GM12878 (cell line): ENCODE results near the gene SFR1. TPM values are rescaled to one million over a fixed set of nuclear protein-coding genes. Genes with fewer than 3 reads are reported as not detected.

Experiments used
- ATAC-seq: fragments of 200-7000 bp; cut with Tn5 transposase; 3 replicates; pipeline ENCODE4 v1.9.1; 2020; ENCODE audit warnings: mild to moderate bottlenecking, moderate library complexity
- BruUV-seq: library from RNA; stranded (reverse); fragments of 400-500 nt; replicated peaks from 2 replicates; lab custom pipeline; 2021; lab: Mats Ljungman, UMichigan
- CTCF ChIA-PET: fragments of 300-600 bp; sonication (Branson Sonifier 250); formaldehyde crosslinking; extraction: SDS; loops from one replicate; lab custom pipeline; 2021; ENCODE audit warnings: inconsistent platforms; lab: Yijun Ruan, JAX
- POLR2A ChIA-PET: fragments of 350-600 bp; formaldehyde crosslinking; extraction: SDS; loops from one replicate; lab custom pipeline; 2021; ENCODE audit warnings: inconsistent platforms; lab: Charles Lee
- RAD21 ChIA-PET: fragments of 300-600 bp; sonication (Branson Sonifier 250); formaldehyde crosslinking; loops from one replicate; lab custom pipeline; 2023; ENCODE audit warnings: antibody characterized with exemption; ENCODE audit not compliant: unreplicated experiment; lab: Charles Lee
- SMC1A ChIA-PET: fragments of 300-600 bp; sonication (Branson Sonifier 250); formaldehyde crosslinking; loops from one replicate; lab custom pipeline; 2023; ENCODE audit not compliant: unreplicated experiment, uncharacterized antibody; lab: Charles Lee
- DNase-seq: peaks from one replicate; pipeline ENCODE4 v3.0.0-alpha.2; 2011; ENCODE audit warnings: low read depth, low spot score
- FAIRE-seq: peaks from 3 replicates; lab custom pipeline; 2011; peaks lifted over from hg19 to GRCh38; lab: Jason Lieb, UNC
- H2AFZ ChIP-seq: 2 replicates; pipeline ENCODE4 v1.6.0; 2011; ENCODE audit warnings: low read depth, low read length, control low read depth; ENCODE audit not compliant: control insufficient read depth
- H3K27ac ChIP-seq: 2 replicates; pipeline ENCODE4 v1.5.1; 2011; ENCODE audit warnings: control low read depth; ENCODE audit not compliant: control insufficient read depth, insufficient read depth
- H3K27me3 ChIP-seq, 2 experiments: replicated peaks in 1 of 2; 2 replicates each; pipeline versions ENCODE4 v1.6.0 to v1.6.1; 2011; ENCODE audit warnings: low read length in 1 of 2; ENCODE audit not compliant: control insufficient read depth in 2 of 2, insufficient read depth in 2 of 2
- H3K36me3 ChIP-seq, 2 experiments: 2 replicates each; pipeline ENCODE4 v1.5.1; 2011; ENCODE audit warnings: low read length in 1 of 2; ENCODE audit not compliant: control insufficient read depth in 2 of 2, insufficient read depth in 2 of 2
- H3K4me1 ChIP-seq: 2 replicates; pipeline ENCODE4 v1.6.1; 2011; ENCODE audit warnings: mild to moderate bottlenecking, low read length, moderate library complexity, mixed read lengths; ENCODE audit not compliant: control insufficient read depth, insufficient read depth
- H3K4me2 ChIP-seq: 2 replicates; pipeline ENCODE4 v1.6.0; 2011; ENCODE audit warnings: control low read depth; ENCODE audit not compliant: control insufficient read depth, insufficient read depth
- H3K4me3 ChIP-seq: fragments of 200-600 bp; sonication (generic); 2 replicates; pipeline ENCODE4 v1.5.1; 2016
- H3K79me2 ChIP-seq: 2 replicates; pipeline ENCODE4 v1.6.0; 2011; ENCODE audit warnings: low read length; ENCODE audit not compliant: control insufficient read depth, insufficient read depth
- H3K9ac ChIP-seq: 2 replicates; pipeline ENCODE4 v1.8.0; 2011; ENCODE audit warnings: low read length, control low read depth, mixed read lengths; ENCODE audit not compliant: control insufficient read depth, insufficient read depth
- H3K9me3 ChIP-seq: replicated peaks from 3 replicates; pipeline ENCODE4 v1.5.1; 2011; ENCODE audit warnings: mild to moderate bottlenecking, low read length; ENCODE audit not compliant: control insufficient read depth, insufficient read depth
- H4K20me1 ChIP-seq: 2 replicates; pipeline ENCODE4 v1.6.0; 2011; ENCODE audit not compliant: control insufficient read depth, insufficient read depth
- ATF3 ChIP-seq: IDR thresholded peaks from 2 replicates; pipeline ENCODE4 v1.6.1; 2011; ENCODE audit warnings: low read depth, mild to moderate bottlenecking, low read length, moderate library complexity, borderline replicate concordance; ENCODE audit errors: extremely low read depth
- BCL11A ChIP-seq: IDR thresholded peaks from 2 replicates; pipeline ENCODE4 v1.6.1; 2011; ENCODE audit warnings: low read depth, low read length
- BCL3 ChIP-seq: IDR thresholded peaks from 2 replicates; pipeline ENCODE4 v1.6.1; 2011; ENCODE audit warnings: borderline replicate concordance, low read depth, mild to moderate bottlenecking, moderate library complexity, low read length; ENCODE audit not compliant: insufficient read depth, poor library complexity, severe bottlenecking
- CBX3 ChIP-seq: fragments of 200-600 bp; sonication (generic); IDR thresholded peaks from 2 replicates; pipeline ENCODE4 v1.6.1; 2016; ENCODE audit warnings: low read depth, borderline replicate concordance
- CHD4 ChIP-seq: fragments of 200-600 bp; sonication (generic); IDR thresholded peaks from 2 replicates; pipeline ENCODE4 v1.6.1; 2016; ENCODE audit warnings: mild to moderate bottlenecking
- EGR1 ChIP-seq, 2 experiments: IDR thresholded peaks; 1 replicate in 1 of 2; 2 replicates in 1 of 2; pipeline ENCODE4 v1.6.1; 2011 to 2012; ENCODE audit warnings: low read depth in 2 of 2, low read length in 2 of 2, borderline replicate concordance in 1 of 2, mild to moderate bottlenecking in 1 of 2, moderate library complexity in 1 of 2
- HCFC1 ChIP-seq: fragments of 150-350 bp; IDR thresholded peaks from 2 replicates; pipeline ENCODE4 v1.6.1; 2014; ENCODE audit warnings: low read length
- IKZF2 ChIP-seq, 2 experiments: fragments of 450-650 bp; IDR thresholded peaks; 2 replicates each; pipeline ENCODE4 v1.6.1; 2017; ENCODE audit warnings: mild to moderate bottlenecking in 2 of 2, moderate library complexity in 2 of 2
- MEF2A ChIP-seq: IDR thresholded peaks from 2 replicates; pipeline ENCODE4 v1.6.1; 2011; ENCODE audit warnings: low read depth, mild to moderate bottlenecking, low read length, moderate library complexity; ENCODE audit not compliant: insufficient read depth
- PKNOX1 ChIP-seq: fragments of 450-650 bp; IDR thresholded peaks from 2 replicates; pipeline ENCODE4 v1.6.1; 2016; ENCODE audit warnings: mild to moderate bottlenecking
- POLR2AphosphoS5 ChIP-seq: IDR thresholded peaks from 2 replicates; pipeline ENCODE4 v1.6.1; 2011; ENCODE audit warnings: mild to moderate bottlenecking, low read length, inconsistent platforms
- SIX5 ChIP-seq: IDR thresholded peaks from 2 replicates; pipeline ENCODE4 v1.6.1; 2011; ENCODE audit warnings: mild to moderate bottlenecking, low read depth, low read length, moderate library complexity; ENCODE audit not compliant: severe bottlenecking
- SMC3 ChIP-seq: IDR thresholded peaks from 2 replicates; pipeline ENCODE4 v1.6.1; 2011; ENCODE audit warnings: low read length, improper control_type of control experiment, borderline replicate concordance
- STAT1 ChIP-seq: fragments of 450-650 bp; conservative IDR thresholded peaks from 2 replicates; pipeline ENCODE4 v1.6.1; 2014; ENCODE audit warnings: antibody characterized with exemption, mild to moderate bottlenecking
- SUZ12 ChIP-seq: fragments of 200-600 bp; sonication (generic); IDR thresholded peaks from one replicate; pipeline ENCODE4 v1.6.1; 2018; ENCODE audit warnings: antibody characterized with exemption, mild to moderate bottlenecking; ENCODE audit not compliant: unreplicated experiment
- USF1 ChIP-seq: IDR thresholded peaks from 2 replicates; pipeline ENCODE4 v1.6.1; 2011; ENCODE audit warnings: borderline replicate concordance, low read depth, mild to moderate bottlenecking, moderate library complexity, mixed read lengths, low read length; ENCODE audit not compliant: insufficient read depth; ENCODE audit errors: extremely low read length
- YBX1 ChIP-seq: fragments of 450-650 bp; IDR thresholded peaks from 2 replicates; pipeline ENCODE4 v1.6.1; 2016; ENCODE audit warnings: antibody characterized with exemption
- ZNF217 ChIP-seq: fragments of 450-650 bp; IDR thresholded peaks from 2 replicates; pipeline ENCODE4 v1.6.1; 2017; ENCODE audit warnings: antibody characterized with exemption, mild to moderate bottlenecking
- ZZZ3 ChIP-seq: IDR thresholded peaks from 2 replicates; pipeline ENCODE4 v1.6.1; 2011; ENCODE audit warnings: low read depth; ENCODE audit not compliant: control insufficient read depth, insufficient read length
- WGBS: methylation state at CpG from one replicate; pipeline ENCODE4 v1.1.6; 2016; ENCODE audit warnings: low lambda C conversion rate; ENCODE audit not compliant: insufficient replicate concordance, insufficient coverage; ENCODE audit errors: missing lambda C conversion rate; 5-methylcytosine and 5-hydroxymethylcytosine counted together
- in situ Hi-C: fragments of 300-500 bp; cut with MboI; formaldehyde crosslinking; loops from 9 replicates; pipeline ENCODE4 v1.14.3; 2018; ENCODE audit warnings: mixed read lengths
- intact Hi-C: fragments of 100-400 bp; cut with micrococcal nuclease; formaldehyde crosslinking; loops from one replicate; pipeline ENCODE4 v1.14.2; 2022; ENCODE audit not compliant: unreplicated experiment
- polyA plus RNA-seq, 11 experiments: library from polyadenylated mRNA; depleted of rRNA in 4 of 11; unstranded in 6 of 11; stranded (reverse) in 5 of 11; fragments of >200 nt; fragmentation: Nextera tagmentation in 4 of 11; fragmentation: Illumina TruSeq in 1 of 11; extraction: Ambion mirVana in 4 of 11; extraction: Trizol in 1 of 11; gene quantifications; 1 replicate in 1 of 11; 2 replicates in 10 of 11; pipeline versions ENCODE4 v1.2.1 to v1.2.3, GENCODE V29; 2011 to 2016; ENCODE audit warnings: inconsistent platforms in 2 of 11, missing spikeins in 2 of 11, low read depth in 1 of 11
- total RNA-seq, 4 experiments: library from RNA; depleted of rRNA in 3 of 4; stranded (reverse); fragments of >200 nt in 3 of 4; fragmentation: Illumina TruSeq in 1 of 4; extraction: Trizol in 1 of 4; gene quantifications; 2 replicates each; pipeline versions ENCODE4 v1.2.1 to v1.2.3, GENCODE V29; 2013 to 2021

SFR1 gene
- total and polyA plus RNA-seq, 10 of the 15 experiments (the other 5 are each of a cell fraction or from before 2014, with no cell fraction given) = 6.9 to 31.5 (median 14.9) TPM

- no peaks in the 10 kb centered on the region for H3K9me3 ChIP-seq
- intact Hi-C loops (no loop called here), in situ Hi-C loops (no loop called here)
- no peak overlapping the region for H3K4me2 ChIP-seq
- ChIA-PET SMC1A (interaction anchor here (1.0 to 2.7 kb wide), 4 partner anchors 12 to 78 kb away, joined by 3 to 19 read pairs (median 4); partner anchors contain the start of gene SFR1), POLR2A (interaction anchor here (1.2 to 1.4 kb wide), 3 partner anchors 11 to 150 kb away, joined by 3 read pairs; no protein-coding TSS in a partner anchor), RAD21 (interaction anchor here (1.2 to 2.5 kb wide), 4 partner anchors 15 to 32 kb away, joined by 3 to 9 read pairs (median 4); partner anchors contain the start of gene SFR1), CTCF (interaction anchor here (1.4 to 2.3 kb wide), 6 partner anchors 10 to 214 kb away, joined by 3 to 8 read pairs (median 5); partner anchors contain the start of gene SFR1)
- H3K4me3 ChIP-seq = no peak overlapping the region
- H3K27ac ChIP-seq = no peak overlapping the region
- H3K9ac ChIP-seq = no peak overlapping the region
- DNase-seq (no peak), FAIRE-seq (peak; percentile 27), ATAC-seq (no peak; the same call in 2 of the 3 replicates)
- TF ChIP-seq PKNOX1 (no peak), SMC3 (no peak), SUZ12 (no peak), STAT1 (no peak), MEF2A (no peak), ZZZ3 (no peak), SIX5 (no peak), BCL11A (no peak), CBX3 (no peak), POLR2AphosphoS5 (no peak), BCL3 (no peak), ATF3 (no peak), IKZF2 (IDR thresholded peaks at IDR 0.05) (no peak), ZNF217 (no peak), YBX1 (no peak), CHD4 (no peak), USF1 (no peak), EGR1 (IDR thresholded peaks at IDR 0.05; ENCODE audit: borderline replicate concordance in 1 of 2, low read depth in 2 of 2, low read length in 2 of 2) (no peak), HCFC1 (no peak)
- H3K36me3 ChIP-seq = no peaks in the 10 kb centered on the region
- H3K79me2 ChIP-seq = no peaks in the 10 kb centered on the region
- no peaks in the 10 kb centered on the region for H4K20me1 ChIP-seq
- no peak overlapping the region for H2AFZ ChIP-seq
- H3K4me1 ChIP-seq = no peaks in the 10 kb centered on the region
- WGBS = 0% methylated on average over 1 of the region's 1 CpG
- H3K27me3 ChIP-seq = no peaks in the 10 kb centered on the region
- BruUV-seq = no TSS peak
Measured at GRCh38 chr10:104104418-104104817, 17.6 kb upstream of the SFR1 start.
